GM18498 (cell line): ENCODE data around the gene PTP4A1.
"Not testable (repeated sequence)": the region's sequence is repeated elsewhere in the genome, so short reads cannot be mapped to it uniquely, and the experiment has no call there.

ENCODE experiments used
- ATAC-seq: cut with Tn5 transposase; IDR thresholded peaks from one replicate; pipeline ENCODE4 v1.9.1; 2021; ENCODE audit warnings: mild to moderate bottlenecking, moderate library complexity; ENCODE audit not compliant: unreplicated experiment

Gene PTP4A1

GRCh38 chr6:63572044-63572746 lies at the start of gene PTP4A1, which contains the start of gene LOC128125822:
PTP4A1 (plus strand) TSS chr6:63572480; CDS start chr6:63576881, 4,401 bp downstream.
LOC128125822 (plus strand) TSS chr6:63572480.
- ATAC-seq, result peak; percentile 88

- ATAC-seq, result not testable (repeated sequence)
These were observed 49.4 kb upstream of the PTP4A1 start for GRCh38 chr6:63522911-63523287.

- no peak for ATAC-seq
These were observed 48.6 kb upstream of the PTP4A1 start for GRCh38 chr6:63523630-63524029.

- ATAC-seq, result no peak
These were observed 46.9 kb upstream of the PTP4A1 start for GRCh38 chr6:63525186-63525878.

- no peak for ATAC-seq
These were observed 45.3 kb upstream of the PTP4A1 start for GRCh38 chr6:63526931-63527330.

GRCh38 chr6:63527658-63528514 lies 44.4 kb upstream of the PTP4A1 start:
- peak; percentile 54 for ATAC-seq

GRCh38 chr6:63529498-63529897 lies 42.8 kb upstream of the PTP4A1 start:
- no peak for ATAC-seq

- ATAC-seq, result no peak
These were observed 42.1 kb upstream of the PTP4A1 start for GRCh38 chr6:63530182-63530581.

- ATAC-seq, result no peak
These were observed 41.3 kb upstream of the PTP4A1 start for GRCh38 chr6:63530991-63531390.

GRCh38 chr6:63533026-63533425 lies 39.3 kb upstream of the PTP4A1 start:
- no peak for ATAC-seq

- ATAC-seq, result no peak
These were observed 38.3 kb upstream of the PTP4A1 start for GRCh38 chr6:63533952-63534351.

- ATAC-seq, result peak; percentile 75
These were observed 34.9 kb upstream of the PTP4A1 start for GRCh38 chr6:63537201-63537958.

- no peak for ATAC-seq
These were observed 34.4 kb upstream of the PTP4A1 start for GRCh38 chr6:63537959-63538300.

GRCh38 chr6:63538550-63538949 lies 33.7 kb upstream of the PTP4A1 start:
- no peak for ATAC-seq

GRCh38 chr6:63543001-63543400 lies 29.3 kb upstream of the PTP4A1 start:
- ATAC-seq, result no peak

GRCh38 chr6:63543982-63544381 lies 28.3 kb upstream of the PTP4A1 start:
- ATAC-seq, result no peak

GRCh38 chr6:63546236-63546635 lies 26.0 kb upstream of the PTP4A1 start:
- no peak for ATAC-seq

GRCh38 chr6:63546697-63547096 lies 25.6 kb upstream of the PTP4A1 start:
- no peak for ATAC-seq

- no peak for ATAC-seq
These were observed 23.2 kb upstream of the PTP4A1 start for GRCh38 chr6:63549076-63549475.

GRCh38 chr6:63553208-63553607 lies 19.1 kb upstream of the PTP4A1 start:
- peak; percentile 98 for ATAC-seq

GRCh38 chr6:63553900-63554299 lies 18.4 kb upstream of the PTP4A1 start:
- ATAC-seq, result no peak
